SHP77 treated with DMSO at 0.1 percent for 48 hours (cell line): ENCODE data around the gene FHAD1.
"Not testable (repeated sequence)": the region's sequence is repeated elsewhere in the genome, so short reads cannot be mapped to it uniquely, and the experiment has no call there.

ENCODE experiments used
- DNase-seq: peaks from one replicate; lab custom pipeline; 2025; lab: John Stamatoyannopoulos, UW

The FHAD1 gene

GRCh38 chr1:15305468-15305770 is 58.4 kb downstream of the FHAD1 start:
- no peak for DNase-seq

- not testable (repeated sequence) for DNase-seq
Observed at GRCh38 chr1:15306352-15306751, 59.3 kb downstream of the FHAD1 start.

- DNase-seq: no peak
Observed at GRCh38 chr1:15308135-15308534, 61.1 kb downstream of the FHAD1 start.

GRCh38 chr1:15308621-15309027 is 61.6 kb downstream of the FHAD1 start:
- DNase-seq: no peak

GRCh38 chr1:15309687-15310086 is 62.7 kb downstream of the FHAD1 start:
- DNase-seq: no peak

GRCh38 chr1:15310544-15310943 is 63.5 kb downstream of the FHAD1 start:
- no peak for DNase-seq

- DNase-seq: no peak
Observed at GRCh38 chr1:15311122-15311822, 64.2 kb downstream of the FHAD1 start.

GRCh38 chr1:15311880-15312279 is 64.9 kb downstream of the FHAD1 start:
- DNase-seq: no peak

- DNase-seq: no peak
Observed at GRCh38 chr1:15312626-15313411, 65.8 kb downstream of the FHAD1 start.

GRCh38 chr1:15314328-15315281 is 67.6 kb downstream of the FHAD1 start:
- no peak for DNase-seq

- no peak for DNase-seq
Observed at GRCh38 chr1:15315815-15316214, 68.8 kb downstream of the FHAD1 start.

GRCh38 chr1:15316510-15316909 is 69.5 kb downstream of the FHAD1 start:
- DNase-seq: no peak

GRCh38 chr1:15320267-15320666 is 73.2 kb downstream of the FHAD1 start:
- no peak for DNase-seq

GRCh38 chr1:15321601-15322000 is 74.6 kb downstream of the FHAD1 start:
- no peak for DNase-seq

- peak; percentile 73 for DNase-seq
Observed at GRCh38 chr1:15322648-15323350, 75.8 kb downstream of the FHAD1 start.

- DNase-seq: peak; percentile 33
Observed at GRCh38 chr1:15323351-15323988, 76.4 kb downstream of the FHAD1 start.

GRCh38 chr1:15323989-15324868 is 77.2 kb downstream of the FHAD1 start:
- DNase-seq: no peak

GRCh38 chr1:15324869-15325335 is 77.9 kb downstream of the FHAD1 start:
- DNase-seq: no peak

GRCh38 chr1:15325375-15326085 is 78.5 kb downstream of the FHAD1 start:
- DNase-seq: no peak
